Measurements from ENCODE around the gene HSD17B12.

DNA sequence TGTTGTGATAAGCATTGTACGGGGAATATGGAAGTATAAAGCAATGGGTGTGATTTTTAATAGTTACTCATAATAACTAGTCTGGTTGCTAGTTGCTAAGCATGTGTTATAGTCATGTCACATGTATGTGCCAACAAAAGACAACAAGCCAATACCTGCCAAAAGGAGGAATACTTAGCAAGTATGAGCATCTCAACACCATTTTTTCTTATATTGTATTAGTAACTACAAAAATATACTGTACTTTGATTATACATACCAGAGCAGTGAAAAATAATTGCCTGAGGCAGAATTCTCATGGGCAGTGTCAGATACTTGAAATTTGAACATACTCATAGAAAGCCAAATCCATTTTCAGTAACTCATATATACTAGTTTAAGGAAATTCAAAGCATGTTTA lies 137.7 kb downstream of the HSD17B12 start:
- TF ChIP-seq, protein P1, sequence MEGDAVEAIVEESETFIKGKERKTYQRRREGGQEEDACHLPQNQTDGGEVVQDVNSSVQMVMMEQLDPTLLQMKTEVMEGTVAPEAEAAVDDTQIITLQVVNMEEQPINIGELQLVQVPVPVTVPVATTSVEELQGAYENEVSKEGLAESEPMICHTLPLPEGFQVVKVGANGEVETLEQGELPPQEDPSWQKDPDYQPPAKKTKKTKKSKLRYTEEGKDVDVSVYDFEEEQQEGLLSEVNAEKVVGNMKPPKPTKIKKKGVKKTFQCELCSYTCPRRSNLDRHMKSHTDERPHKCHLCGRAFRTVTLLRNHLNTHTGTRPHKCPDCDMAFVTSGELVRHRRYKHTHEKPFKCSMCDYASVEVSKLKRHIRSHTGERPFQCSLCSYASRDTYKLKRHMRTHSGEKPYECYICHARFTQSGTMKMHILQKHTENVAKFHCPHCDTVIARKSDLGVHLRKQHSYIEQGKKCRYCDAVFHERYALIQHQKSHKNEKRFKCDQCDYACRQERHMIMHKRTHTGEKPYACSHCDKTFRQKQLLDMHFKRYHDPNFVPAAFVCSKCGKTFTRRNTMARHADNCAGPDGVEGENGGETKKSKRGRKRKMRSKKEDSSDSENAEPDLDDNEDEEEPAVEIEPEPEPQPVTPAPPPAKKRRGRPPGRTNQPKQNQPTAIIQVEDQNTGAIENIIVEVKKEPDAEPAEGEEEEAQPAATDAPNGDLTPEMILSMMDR (IDR thresholded peaks at IDR 0.05; ENCODE audit: poor library complexity, severe bottlenecking): no peak
- no peak for TF ChIP-seq REST (IDR thresholded peaks at IDR 0.05; ENCODE audit: borderline replicate concordance)
- no peak for TF ChIP-seq RAD21 (conservative IDR thresholded peaks at IDR 0.05)
- no peak for TF ChIP-seq POLR2AphosphoS5 (IDR thresholded peaks at IDR 0.05)
- TF ChIP-seq SMC3 (conservative IDR thresholded peaks at IDR 0.05; ENCODE audit: poor library complexity): no peak
- no peak for TF ChIP-seq EZH2 (IDR thresholded peaks at IDR 0.05; ENCODE audit: borderline replicate concordance, insufficient read depth, low read length, poor library complexity, severe bottlenecking)

Data from neural cell (in vitro differentiated cells).